Measurements from ENCODE around the gene GADD45A. TPM values are rescaled to one million over a fixed set of nuclear protein-coding genes. Genes with fewer than 3 reads are reported as not detected.

GADD45A gene
- total RNA-seq, 1 donor from 2014 or later, result 46.5 TPM

Other genes starting within 250 kb of the GADD45A start
- gene GNG12, start 148.3 kb downstream of the GADD45A start, total RNA-seq (ENCODE audit: unreplicated experiment), result 26.2 TPM